Mesodermal cell (in vitro differentiated cells): ENCODE results near the gene SLC8A3.

Experiments
- H3K27ac ChIP-seq: 2 replicates; pipeline ENCODE4 v1.7.0; 2013; ENCODE audit warnings: mild to moderate bottlenecking, low read depth, low read length, moderate library complexity; ENCODE audit not compliant: severe bottlenecking
- H3K36me3 ChIP-seq: 2 replicates; pipeline ENCODE4 v1.7.1; 2013; ENCODE audit warnings: mild to moderate bottlenecking, low read length, moderate library complexity; ENCODE audit not compliant: control insufficient read depth, insufficient read depth
- H3K4me1 ChIP-seq: one replicate; pipeline ENCODE4 v1.7.1; 2013; ENCODE audit warnings: mild to moderate bottlenecking, low read length; ENCODE audit not compliant: insufficient read depth, control insufficient read depth, poor library complexity, severe bottlenecking
- H3K4me3 ChIP-seq: 2 replicates; pipeline ENCODE4 v1.7.0; 2013; ENCODE audit warnings: low read length, control low read depth, mild to moderate bottlenecking; ENCODE audit not compliant: insufficient read depth, poor library complexity, severe bottlenecking; ENCODE audit errors: extremely low read depth
- H3K9me3 ChIP-seq: 2 replicates; pipeline ENCODE4 v1.7.1; 2013; ENCODE audit warnings: mild to moderate bottlenecking, low read length, moderate library complexity; ENCODE audit not compliant: control insufficient read depth
- WGBS, 2 experiments: methylation state at CpG; one replicate each; pipeline ENCODE4 v1.1.5; 2013; ENCODE audit warnings: missing lambda C conversion rate in 2 of 2; ENCODE audit not compliant: insufficient coverage in 2 of 2; 5-methylcytosine and 5-hydroxymethylcytosine counted together

The SLC8A3 gene

DNA sequence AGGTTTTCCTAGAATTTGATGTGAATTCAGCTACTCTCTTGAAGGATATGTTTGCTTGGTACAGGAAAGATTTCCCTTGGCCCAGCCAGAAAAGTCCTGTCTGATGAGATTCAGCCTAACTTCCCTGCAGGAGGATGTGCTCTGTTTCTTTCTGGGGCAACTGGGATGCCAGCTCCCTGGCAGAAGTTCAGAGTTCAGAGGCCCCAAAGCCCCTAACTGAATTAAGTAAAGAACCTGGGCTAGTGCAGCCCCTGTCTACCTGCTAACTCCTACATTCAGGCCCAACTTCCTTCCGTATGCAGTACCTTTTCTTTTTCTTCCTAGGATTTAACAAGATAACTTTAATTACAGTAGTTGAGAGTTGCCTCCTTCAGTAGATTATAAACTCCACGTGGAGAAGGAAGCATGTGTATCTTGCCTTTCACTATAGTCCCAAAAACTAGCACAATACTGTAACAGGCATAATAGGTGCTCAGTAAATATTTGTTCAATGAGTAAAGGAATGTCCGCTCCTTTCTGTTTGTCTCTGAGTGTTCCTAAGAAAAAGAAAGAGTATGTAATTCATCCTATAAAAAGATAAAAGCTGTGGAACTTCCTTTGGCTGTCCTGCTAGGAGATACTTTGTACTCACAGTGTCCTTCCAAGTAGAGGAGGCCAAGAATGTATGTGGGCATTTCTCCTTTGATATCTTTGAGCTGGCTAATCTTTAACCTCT lies 141.0 kb downstream of the SLC8A3 start:
- no peaks in the 10 kb centered on the region for H3K9me3 ChIP-seq
- no peaks in the 10 kb centered on the region for H3K36me3 ChIP-seq
- no peaks in the 10 kb centered on the region for H3K4me1 ChIP-seq
- no peak overlapping the region for H3K4me3 ChIP-seq
- WGBS, 2 experiments: 80% methylated on average over 1 of the region's 3 CpGs; no CpG with 5 or more reads in 1 of the 2 experiments
- no peak overlapping the region for H3K27ac ChIP-seq

DNA sequence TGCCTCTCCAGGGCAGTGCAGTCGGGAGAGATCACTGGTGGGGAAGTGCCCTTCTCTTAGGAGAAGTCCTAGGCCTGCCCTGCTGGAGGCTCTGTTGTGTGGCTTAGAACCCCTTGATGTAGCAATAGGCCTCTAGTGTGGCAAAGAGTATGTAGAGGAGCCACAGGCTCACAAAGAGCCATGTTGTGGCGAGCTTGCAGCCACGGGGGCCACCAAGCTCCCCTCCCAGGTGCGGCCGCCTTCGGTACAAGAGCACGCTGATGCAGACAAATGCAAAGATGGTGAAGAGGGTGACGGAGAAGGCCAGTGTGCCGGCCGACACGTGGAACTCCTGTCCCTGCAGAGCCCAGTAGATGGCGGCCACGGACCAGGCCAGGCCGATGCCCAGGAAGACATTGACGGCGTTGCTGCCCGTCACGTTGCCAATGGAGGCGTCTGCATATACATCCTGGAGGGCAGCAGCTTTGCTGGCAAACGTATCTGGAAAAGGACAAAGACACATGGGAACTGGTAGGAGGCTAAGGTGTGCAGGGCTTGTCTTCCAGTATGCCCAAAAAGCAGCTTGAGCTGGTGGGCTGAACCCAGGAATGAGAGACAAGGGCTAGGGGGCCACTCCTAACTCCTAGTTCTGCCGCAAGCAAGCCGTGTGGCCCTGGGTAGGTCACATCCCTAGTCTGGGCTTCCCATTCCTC lies 142.8 kb downstream of the SLC8A3 start:
- H3K27ac ChIP-seq: no peak overlapping the region
- no peaks in the 10 kb centered on the region for H3K4me1 ChIP-seq
- no peak overlapping the region for H3K4me3 ChIP-seq
- no peaks in the 10 kb centered on the region for H3K36me3 ChIP-seq
- H3K9me3 ChIP-seq: no peaks in the 10 kb centered on the region
- 24 to 27% methylated on average over 20 to 22 of the region's 22 CpGs for WGBS, 2 experiments

DNA sequence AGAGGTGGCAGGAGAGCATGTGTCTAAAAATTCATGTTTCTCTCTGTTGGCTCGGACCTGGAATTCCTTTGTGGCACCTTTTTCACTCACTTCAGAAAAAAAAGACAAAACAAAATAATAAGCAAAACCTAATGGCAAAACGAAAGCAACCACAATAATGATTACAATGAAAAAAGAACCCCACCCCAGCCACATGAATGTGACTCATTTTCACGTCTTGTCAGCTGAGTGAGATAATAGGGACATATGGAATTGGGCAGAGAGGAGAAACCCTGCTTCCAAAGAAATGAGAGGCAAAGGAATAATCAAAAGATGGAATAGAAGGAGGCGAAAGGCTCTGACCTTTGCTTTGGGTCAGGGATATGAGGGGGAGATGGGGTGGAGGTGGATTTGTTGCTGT lies 143.4 kb downstream of the SLC8A3 start:
- 86 to 100% methylated on average over 1 to 2 of the region's 4 CpGs for WGBS, 2 experiments
- Histone ChIP-seq H3K4me1 (no peaks in the 10 kb centered on the region), H3K36me3 (no peaks in the 10 kb centered on the region), H3K9me3 (no peaks in the 10 kb centered on the region), H3K4me3 (no peak overlapping the region), H3K27ac (no peak overlapping the region)

DNA sequence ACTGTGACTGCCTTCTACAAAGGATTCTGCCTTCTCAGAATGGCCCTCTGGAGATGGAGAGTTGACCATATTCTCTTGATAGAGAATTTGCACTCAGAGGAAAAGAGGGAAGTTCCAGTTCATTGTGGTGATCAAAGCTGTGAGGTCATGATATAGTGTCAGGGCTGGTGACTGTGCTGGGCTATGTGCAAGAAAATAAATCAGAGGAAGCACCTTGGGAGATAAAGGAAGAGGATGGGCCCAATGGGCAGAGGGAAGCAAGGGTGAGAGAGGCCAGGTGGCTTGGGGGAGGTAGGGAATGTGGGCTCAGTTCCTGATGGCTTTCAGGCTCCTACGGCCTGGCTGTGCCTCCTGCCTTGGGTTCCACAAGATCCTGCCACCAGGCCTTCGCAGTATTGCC lies 145.8 kb downstream of the SLC8A3 start:
- Histone ChIP-seq H3K4me3 (no peak overlapping the region), H3K9me3 (no peaks in the 10 kb centered on the region), H3K4me1 (no peaks in the 10 kb centered on the region), H3K27ac (no peak overlapping the region), H3K36me3 (no peaks in the 10 kb centered on the region)
- whole genome bisulfite sequencing, 2 experiments: 75 to 100% methylated on average over 1 to 2 of the region's 2 CpGs

DNA sequence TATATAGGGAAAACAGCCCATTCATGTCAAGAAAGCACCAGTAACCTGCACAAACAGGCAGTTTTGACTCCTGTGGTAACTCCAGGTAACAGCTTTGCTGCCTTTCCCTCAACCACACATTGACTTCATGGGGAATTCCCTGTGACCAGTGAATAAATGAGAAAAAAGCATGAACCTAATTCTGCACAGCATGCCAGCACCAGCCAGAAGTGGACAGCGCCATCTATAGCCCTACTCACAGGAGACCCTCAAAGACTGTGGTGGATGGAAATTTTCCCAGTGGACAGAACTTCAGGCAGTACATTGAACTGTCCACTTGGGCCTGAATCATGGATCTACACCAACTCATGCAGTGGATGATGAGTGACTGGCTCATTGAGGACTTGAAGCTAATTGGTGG lies 152.1 kb downstream of the SLC8A3 start:
- no peaks in the 10 kb centered on the region for H3K36me3 ChIP-seq
- peaks cover 15% of the 10 kb centered on the region for H3K4me1 ChIP-seq
- no peak overlapping the region for H3K27ac ChIP-seq
- H3K9me3 ChIP-seq: no peaks in the 10 kb centered on the region
- WGBS, 2 experiments: 80 to 100% methylated on average over 1 of the region's 1 CpG
- H3K4me3 ChIP-seq: no peak overlapping the region

DNA sequence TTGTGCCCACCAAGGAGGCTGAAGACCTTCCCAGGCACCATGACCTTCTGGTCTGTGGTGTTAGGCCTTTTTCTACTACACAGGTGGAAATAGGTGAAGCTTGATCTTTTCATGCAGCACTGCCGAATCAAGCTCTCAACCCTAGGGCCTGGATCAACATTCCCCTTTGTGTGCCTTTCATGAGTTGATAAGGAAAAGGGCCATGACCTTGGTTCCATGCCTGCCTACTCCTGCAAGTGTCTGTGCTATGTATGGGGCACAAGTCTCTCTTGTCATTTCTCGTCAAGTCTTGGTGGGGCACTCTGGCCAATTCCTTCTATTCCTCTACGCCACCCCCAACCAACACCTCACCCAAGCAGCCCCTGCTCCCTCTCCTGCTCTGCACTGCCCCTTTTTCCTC lies 154.5 kb downstream of the SLC8A3 start:
- Histone ChIP-seq H3K9me3 (no peaks in the 10 kb centered on the region), H3K36me3 (no peaks in the 10 kb centered on the region), H3K4me1 (peaks cover 15% of the 10 kb centered on the region), H3K4me3 (no peak overlapping the region), H3K27ac (no peak overlapping the region)
- 83 to 87% methylated on average over 2 to 3 of the region's 3 CpGs for WGBS, 2 experiments

DNA sequence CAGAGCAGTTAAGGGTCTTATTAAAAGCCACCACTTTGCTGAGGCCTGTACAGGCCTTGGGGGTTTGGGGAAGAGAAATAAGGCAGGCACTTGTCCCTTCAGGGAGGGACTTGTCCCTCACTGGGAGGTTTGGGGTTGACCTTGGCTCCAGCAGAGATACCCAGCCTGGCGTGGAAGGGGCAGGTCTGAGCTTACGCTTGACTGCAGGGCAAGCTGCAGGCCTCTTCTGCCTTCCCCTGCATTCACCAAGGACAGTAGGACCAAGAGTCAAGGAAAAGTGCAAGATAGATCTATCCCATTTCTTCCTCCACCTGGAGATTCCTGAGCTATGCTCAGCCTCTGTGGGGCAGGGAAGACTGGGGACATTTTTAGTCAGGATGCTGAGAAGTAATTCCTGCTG lies 155.2 kb downstream of the SLC8A3 start:
- peaks cover 15% of the 10 kb centered on the region for H3K4me1 ChIP-seq
- no peak overlapping the region for H3K27ac ChIP-seq
- WGBS, 2 experiments: 86 to 100% methylated on average over 1 to 2 of the region's 2 CpGs
- no peak overlapping the region for H3K4me3 ChIP-seq
- no peaks in the 10 kb centered on the region for H3K9me3 ChIP-seq
- H3K36me3 ChIP-seq: no peaks in the 10 kb centered on the region

DNA sequence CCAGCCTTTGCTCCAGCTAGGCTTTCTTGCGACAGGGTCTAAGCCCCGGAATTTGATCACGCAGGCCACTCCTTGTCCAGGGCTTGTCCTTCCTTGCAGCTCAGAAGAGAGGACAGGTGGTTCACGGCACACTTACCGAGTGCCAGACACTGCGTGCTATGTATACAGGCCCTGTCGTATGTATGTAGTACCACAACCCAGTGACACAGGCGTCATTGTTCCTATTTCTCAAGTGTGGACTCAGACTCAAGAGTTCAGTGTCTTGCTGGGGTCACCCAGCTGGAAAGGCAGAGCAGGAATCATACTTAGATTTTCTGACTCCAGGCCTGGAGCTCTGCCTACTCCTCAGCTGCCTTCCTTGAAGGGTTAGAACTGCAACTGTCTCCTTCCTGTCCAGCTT lies 155.6 kb downstream of the SLC8A3 start:
- Histone ChIP-seq H3K4me3 (no peak overlapping the region), H3K4me1 (peaks cover 15% of the 10 kb centered on the region), H3K27ac (no peak overlapping the region), H3K9me3 (no peaks in the 10 kb centered on the region), H3K36me3 (no peaks in the 10 kb centered on the region)
- 86 to 94% methylated on average over 8 of the region's 8 CpGs for WGBS, 2 experiments

DNA sequence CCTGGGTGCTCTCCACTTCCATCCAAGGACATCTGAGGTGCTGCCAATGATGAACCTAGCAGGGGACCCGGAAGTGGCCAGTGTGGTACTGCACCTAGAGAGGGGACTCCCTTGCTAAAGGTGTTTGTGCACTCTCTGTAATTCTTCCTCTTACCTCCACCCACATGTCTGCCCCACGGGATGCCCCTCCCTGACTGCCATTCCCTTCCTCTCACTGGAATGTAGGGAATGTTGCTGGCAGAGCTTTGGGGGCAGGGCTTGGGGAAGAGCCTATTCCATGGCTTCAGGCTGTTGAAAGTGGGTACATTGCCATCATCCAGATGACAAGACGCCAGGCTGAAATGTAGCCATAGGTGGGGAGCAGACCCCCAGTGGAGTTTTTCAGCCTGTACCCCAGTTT lies 156.3 kb downstream of the SLC8A3 start:
- H3K4me3 ChIP-seq: no peak overlapping the region
- H3K36me3 ChIP-seq: no peaks in the 10 kb centered on the region
- no peak overlapping the region for H3K27ac ChIP-seq
- H3K4me1 ChIP-seq: peaks cover 15% of the 10 kb centered on the region
- no peaks in the 10 kb centered on the region for H3K9me3 ChIP-seq
- 44 to 75% methylated on average over 1 of the region's 3 CpGs for WGBS, 2 experiments

DNA sequence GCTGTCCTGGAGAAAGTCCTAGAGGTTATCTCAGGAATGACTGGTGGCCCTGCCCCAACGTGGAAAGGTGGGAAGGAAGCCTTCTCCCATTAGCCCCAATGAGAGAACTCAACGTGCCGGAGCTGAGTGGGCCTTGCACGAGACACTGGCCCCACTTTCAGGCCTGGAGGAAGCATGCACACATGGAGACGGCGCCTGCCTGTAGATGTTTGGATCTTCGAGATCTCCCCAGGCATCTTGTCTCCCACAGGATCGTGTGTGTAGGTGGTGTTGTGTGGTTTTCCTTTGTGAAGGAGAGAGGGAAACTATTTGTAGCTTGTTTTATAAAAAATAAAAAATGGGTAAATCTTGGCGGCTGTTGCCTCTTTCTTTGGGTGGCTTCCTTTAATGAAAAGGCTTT lies 156.7 kb downstream of the SLC8A3 start:
- Histone ChIP-seq H3K4me1 (peaks cover 15% of the 10 kb centered on the region), H3K9me3 (no peaks in the 10 kb centered on the region), H3K4me3 (no peak overlapping the region), H3K36me3 (no peaks in the 10 kb centered on the region), H3K27ac (no peak overlapping the region)
- 95 to 96% methylated on average over 8 to 9 of the region's 9 CpGs for WGBS, 2 experiments
